Brain microvascular endothelial cell (primary cell): ENCODE data around the gene OXCT2.

Source experiments
- DNase-seq: peaks from one replicate; pipeline ENCODE4 v3.0.0-alpha.2; 2020
- H3K27ac ChIP-seq: fragments of 250-450 bp; sonication (Bioruptor Pico); 2 replicates; pipeline ENCODE4 v1.5.1; 2020; ENCODE audit warnings: mild to moderate bottlenecking, moderate library complexity
- H3K27me3 ChIP-seq: fragments of 250-450 bp; sonication (Bioruptor Pico); replicated peaks from 2 replicates; pipeline ENCODE4 v1.5.1; 2020; ENCODE audit warnings: mild to moderate bottlenecking
- H3K36me3 ChIP-seq: fragments of 250-450 bp; sonication (Bioruptor Pico); replicated peaks from 2 replicates; pipeline ENCODE4 v1.5.1; 2020; ENCODE audit warnings: mild to moderate bottlenecking
- H3K4me3 ChIP-seq: 2 replicates; pipeline ENCODE4 v1.5.1; 2011; ENCODE audit warnings: low read depth, mild to moderate bottlenecking, control low read depth, low read length, moderate library complexity
- CTCF ChIP-seq: IDR thresholded peaks from 2 replicates; pipeline ENCODE4 v1.5.1; 2011; ENCODE audit warnings: low read depth, mild to moderate bottlenecking, moderate library complexity, low read length, control low read depth, inconsistent platforms; ENCODE audit errors: missing control alignments
- in situ Hi-C: cut with HindIII; loops from 2 replicates; pipeline ENCODE4 v1.10.0; 2017; ENCODE audit warnings: low sequenced_read_pairs, low pct_ligation_motif_present

The OXCT2 gene

GRCh38 chr1:39733161-39733560 lies 38.0 kb downstream of the OXCT2 start:
- no peak for DNase-seq
- no peak for TF ChIP-seq CTCF
- Histone ChIP-seq H3K36me3 (no peaks in the 10 kb centered on the region), H3K27ac (no peak overlapping the region), H3K4me3 (no peak overlapping the region), H3K27me3 (peaks cover 18% of the 10 kb centered on the region)
- in situ Hi-C loops: no loop called here

GRCh38 chr1:39732730-39733129 lies 38.4 kb downstream of the OXCT2 start:
- H3K27me3 ChIP-seq: peaks cover 22% of the 10 kb centered on the region
- no peak for TF ChIP-seq CTCF

GRCh38 chr1:39729842-39730241 lies 41.3 kb downstream of the OXCT2 start:
- TF ChIP-seq CTCF: no peak
- Histone ChIP-seq H3K27ac (no peak overlapping the region), H3K36me3 (no peaks in the 10 kb centered on the region), H3K27me3 (peaks cover 36% of the 10 kb centered on the region), H3K4me3 (no peak overlapping the region)
- DNase-seq: no peak
- in situ Hi-C loops: no loop called here

More at GRCh38 chr1:39732730-39733129, 38.4 kb downstream of the OXCT2 start:
- H3K4me3 ChIP-seq: no peak overlapping the region
- H3K36me3 ChIP-seq: no peaks in the 10 kb centered on the region
- no peak overlapping the region for H3K27ac ChIP-seq
- in situ Hi-C loops: no loop called here
- DNase-seq: no peak

GRCh38 chr1:39729030-39729429 lies 42.1 kb downstream of the OXCT2 start:
- no peak for DNase-seq
- H3K4me3 ChIP-seq: no peak overlapping the region
- H3K36me3 ChIP-seq: no peaks in the 10 kb centered on the region
- H3K27ac ChIP-seq: no peak overlapping the region
- H3K27me3 ChIP-seq: peaks cover 41% of the 10 kb centered on the region
- in situ Hi-C loops: no loop called here
- no peak for TF ChIP-seq CTCF

- Histone ChIP-seq H3K36me3 (no peaks in the 10 kb centered on the region), H3K4me3 (no peak overlapping the region), H3K27me3 (peaks cover 34% of the 10 kb centered on the region), H3K27ac (no peak overlapping the region)
- no peak for DNase-seq
- no peak for TF ChIP-seq CTCF
- in situ Hi-C loops: no loop called here
Observed at GRCh38 chr1:39727932-39728317, 43.2 kb downstream of the OXCT2 start.

- in situ Hi-C loops: no loop called here
- Histone ChIP-seq H3K4me3 (no peak overlapping the region), H3K36me3 (no peaks in the 10 kb centered on the region), H3K27me3 (peaks cover 31% of the 10 kb centered on the region), H3K27ac (no peak overlapping the region)
- no peak for DNase-seq
- TF ChIP-seq CTCF: no peak
Observed at GRCh38 chr1:39727221-39727931, 43.8 kb downstream of the OXCT2 start.
